ENCODE data around the gene KIAA1671. TPM values are rescaled to one million over a fixed set of nuclear protein-coding genes. Genes with fewer than 3 reads are reported as not detected.

KIAA1671 gene
- polyA plus RNA-seq, 4 donors, result 7.0 to 24.3 (median 14.7) TPM

GRCh38 chr22:25114369-25115362 lies 162.2 kb downstream of the KIAA1671 start:
- no peak for FAIRE-seq
- peaks cover 0 to 30% (median 1%) of the 10 kb centered on the region in 3 donors for H3K4me1 ChIP-seq (ENCODE audit: control insufficient read depth in 3 of 3, insufficient read depth in 2 of 3, low read depth in 1 of 3, low read length in 2 of 3)
- no peak for DNase-seq

GRCh38 chr22:25119609-25120008 lies 167.1 kb downstream of the KIAA1671 start:
- FAIRE-seq (no peak), DNase-seq (no peak)
- H3K4me1 ChIP-seq (ENCODE audit: control insufficient read depth in 3 of 3, insufficient read depth in 2 of 3, low read depth in 1 of 3, low read length in 2 of 3), result peaks cover 0 to 21% (median 3%) of the 10 kb centered on the region in 3 donors
- WGBS, 3 donors, result 41 to 69% (median 55%) methylated on average over 2 of the region's 2 CpGs
- H3K27ac ChIP-seq (ENCODE audit: low read depth in 1 of 3, low read length in 2 of 3), result peak overlapping the region in 2 of 3 donors; percentile 78 to 91
- H3K27me3 ChIP-seq (ENCODE audit: control insufficient read depth in 3 of 3, insufficient read depth in 3 of 3, low read length in 3 of 3), result no peaks in the 10 kb centered on the region
- no peak overlapping the region for H3K4me3 ChIP-seq (ENCODE audit: low read depth in 1 of 3, low read length in 3 of 3)
- peaks cover 0 to 25% (median 4%) of the 10 kb centered on the region in 3 donors for H3K36me3 ChIP-seq (ENCODE audit: control insufficient read depth in 3 of 3, insufficient read depth in 2 of 3, low read depth in 1 of 3, low read length in 3 of 3)
- H3K9me3 ChIP-seq (ENCODE audit: control insufficient read depth in 2 of 2, insufficient read depth in 1 of 2, low read depth in 1 of 2, low read length in 1 of 2), result peaks cover 0 to 5% of the 10 kb centered on the region in 2 donors

More at GRCh38 chr22:25114369-25115362, 162.2 kb downstream of the KIAA1671 start:
- Histone ChIP-seq H3K36me3 (ENCODE audit: control insufficient read depth in 3 of 3, insufficient read depth in 2 of 3, low read depth in 1 of 3, low read length in 3 of 3) (peaks cover 0 to 40% (median 4%) of the 10 kb centered on the region in 3 donors), H3K27ac (ENCODE audit: low read depth in 1 of 3, low read length in 2 of 3) (peak overlapping the region in 1 of 3 donors; percentile 52), H3K9me3 (ENCODE audit: control insufficient read depth in 2 of 2, insufficient read depth in 1 of 2, low read depth in 1 of 2, low read length in 1 of 2) (no peaks in the 10 kb centered on the region), H3K27me3 (ENCODE audit: control insufficient read depth in 3 of 3, insufficient read depth in 3 of 3, low read length in 3 of 3) (no peaks in the 10 kb centered on the region), H3K4me3 (ENCODE audit: low read depth in 1 of 3, low read length in 3 of 3) (no peak overlapping the region)
- whole genome bisulfite sequencing, 3 donors, result 56 to 67% (median 66%) methylated on average over 17 of the region's 17 CpGs

- no peak overlapping the region for H3K4me3 ChIP-seq (ENCODE audit: low read depth in 1 of 3, low read length in 3 of 3)
- 11 to 46% (median 28%) methylated on average over 3 of the region's 3 CpGs for WGBS, 3 donors
- FAIRE-seq (no peak), DNase-seq (peak; percentile 82 to 89)
- peaks cover 0 to 5% of the 10 kb centered on the region in 2 donors for H3K9me3 ChIP-seq (ENCODE audit: control insufficient read depth in 2 of 2, insufficient read depth in 1 of 2, low read depth in 1 of 2, low read length in 1 of 2)
- no peaks in the 10 kb centered on the region for H3K27me3 ChIP-seq (ENCODE audit: control insufficient read depth in 3 of 3, insufficient read depth in 3 of 3, low read length in 3 of 3)
- peak overlapping the region in 2 of 3 donors; percentile 78 to 91 for H3K27ac ChIP-seq (ENCODE audit: low read depth in 1 of 3, low read length in 2 of 3)
- peaks cover 0 to 25% (median 4%) of the 10 kb centered on the region in 3 donors for H3K36me3 ChIP-seq (ENCODE audit: control insufficient read depth in 3 of 3, insufficient read depth in 2 of 3, low read depth in 1 of 3, low read length in 3 of 3)
- peaks cover 0 to 19% (median 3%) of the 10 kb centered on the region in 3 donors for H3K4me1 ChIP-seq (ENCODE audit: control insufficient read depth in 3 of 3, insufficient read depth in 2 of 3, low read depth in 1 of 3, low read length in 2 of 3)
These were observed 167.6 kb downstream of the KIAA1671 start for GRCh38 chr22:25120093-25120561.

- Histone ChIP-seq H3K9me3 (ENCODE audit: control insufficient read depth in 2 of 2, insufficient read depth in 1 of 2, low read depth in 1 of 2, low read length in 1 of 2) (peaks cover 0 to 5% of the 10 kb centered on the region in 2 donors), H3K27me3 (ENCODE audit: control insufficient read depth in 3 of 3, insufficient read depth in 3 of 3, low read length in 3 of 3) (no peaks in the 10 kb centered on the region), H3K36me3 (ENCODE audit: control insufficient read depth in 3 of 3, insufficient read depth in 2 of 3, low read depth in 1 of 3, low read length in 3 of 3) (peaks cover 0 to 24% (median 4%) of the 10 kb centered on the region in 3 donors), H3K4me1 (ENCODE audit: control insufficient read depth in 3 of 3, insufficient read depth in 2 of 3, low read depth in 1 of 3, low read length in 2 of 3) (peaks cover 0 to 15% (median 3%) of the 10 kb centered on the region in 3 donors), H3K4me3 (ENCODE audit: low read depth in 1 of 3, low read length in 3 of 3) (no peak overlapping the region), H3K27ac (ENCODE audit: low read depth in 1 of 3, low read length in 2 of 3) (peak overlapping the region in 2 of 3 donors; percentile 78 to 91)
- WGBS, 3 donors, result 20 to 35% (median 35%) methylated on average over 12 of the region's 12 CpGs
- DNase-seq, result peak; percentile 41 to 67
- no peak for FAIRE-seq
These were observed 168.3 kb downstream of the KIAA1671 start for GRCh38 chr22:25120761-25121212.

GRCh38 chr22:25122136-25122764 lies 169.7 kb downstream of the KIAA1671 start:
- H3K4me3 ChIP-seq (ENCODE audit: low read depth in 1 of 3, low read length in 3 of 3), result no peak overlapping the region
- H3K27me3 ChIP-seq (ENCODE audit: control insufficient read depth in 3 of 3, insufficient read depth in 3 of 3, low read length in 3 of 3), result no peaks in the 10 kb centered on the region
- no peak for DNase-seq
- peak overlapping the region in 1 of 3 donors; percentile 1 for H3K27ac ChIP-seq (ENCODE audit: low read depth in 1 of 3, low read length in 2 of 3)
- 89 to 92% (median 91%) methylated on average over 14 of the region's 14 CpGs for WGBS, 3 donors
- H3K9me3 ChIP-seq (ENCODE audit: control insufficient read depth in 2 of 2, insufficient read depth in 1 of 2, low read depth in 1 of 2, low read length in 1 of 2), result peaks cover 0 to 5% of the 10 kb centered on the region in 2 donors
- peaks cover 0 to 25% (median 4%) of the 10 kb centered on the region in 3 donors for H3K36me3 ChIP-seq (ENCODE audit: control insufficient read depth in 3 of 3, insufficient read depth in 2 of 3, low read depth in 1 of 3, low read length in 3 of 3)
- peaks cover 0 to 15% (median 3%) of the 10 kb centered on the region in 3 donors for H3K4me1 ChIP-seq (ENCODE audit: control insufficient read depth in 3 of 3, insufficient read depth in 2 of 3, low read depth in 1 of 3, low read length in 2 of 3)
- FAIRE-seq, result no peak

- 87 to 96% (median 94%) methylated on average over 3 of the region's 3 CpGs for WGBS, 3 donors
- Histone ChIP-seq H3K4me3 (ENCODE audit: low read depth in 1 of 3, low read length in 3 of 3) (no peak overlapping the region), H3K36me3 (ENCODE audit: control insufficient read depth in 3 of 3, insufficient read depth in 2 of 3, low read depth in 1 of 3, low read length in 3 of 3) (peaks cover 0 to 21% (median 0%) of the 10 kb centered on the region in 3 donors), H3K27ac (ENCODE audit: low read depth in 1 of 3, low read length in 2 of 3) (no peak overlapping the region), H3K27me3 (ENCODE audit: control insufficient read depth in 3 of 3, insufficient read depth in 3 of 3, low read length in 3 of 3) (no peaks in the 10 kb centered on the region), H3K9me3 (ENCODE audit: control insufficient read depth in 2 of 2, insufficient read depth in 1 of 2, low read depth in 1 of 2, low read length in 1 of 2) (peaks cover 0 to 5% of the 10 kb centered on the region in 2 donors), H3K4me1 (ENCODE audit: control insufficient read depth in 3 of 3, insufficient read depth in 2 of 3, low read depth in 1 of 3, low read length in 2 of 3) (peaks cover 0 to 15% (median 3%) of the 10 kb centered on the region in 3 donors)
- FAIRE-seq (no peak), DNase-seq (no peak)
These were observed 171.2 kb downstream of the KIAA1671 start for GRCh38 chr22:25123677-25124076.

GRCh38 chr22:25125693-25126357 lies 173.3 kb downstream of the KIAA1671 start:
- H3K4me1 ChIP-seq (ENCODE audit: control insufficient read depth in 3 of 3, insufficient read depth in 2 of 3, low read depth in 1 of 3, low read length in 2 of 3), result peaks cover 0 to under 1% (median 0%) of the 10 kb centered on the region in 3 donors
- DNase-seq (no peak), FAIRE-seq (no peak)
- peaks cover 0 to 5% of the 10 kb centered on the region in 2 donors for H3K9me3 ChIP-seq (ENCODE audit: control insufficient read depth in 2 of 2, insufficient read depth in 1 of 2, low read depth in 1 of 2, low read length in 1 of 2)
- H3K36me3 ChIP-seq (ENCODE audit: control insufficient read depth in 3 of 3, insufficient read depth in 2 of 3, low read depth in 1 of 3, low read length in 3 of 3), result peaks cover 0 to 16% (median 0%) of the 10 kb centered on the region in 3 donors
- no peak overlapping the region for H3K4me3 ChIP-seq (ENCODE audit: low read depth in 1 of 3, low read length in 3 of 3)
- no peak overlapping the region for H3K27ac ChIP-seq (ENCODE audit: low read depth in 1 of 3, low read length in 2 of 3)
- no peaks in the 10 kb centered on the region for H3K27me3 ChIP-seq (ENCODE audit: control insufficient read depth in 3 of 3, insufficient read depth in 3 of 3, low read length in 3 of 3)
- WGBS, 3 donors, result 74 to 81% (median 80%) methylated on average over 9 of the region's 9 CpGs

Data from small intestine (tissue), 7 donors.